HepG2 (cell line): ENCODE results near the gene FRMD4B.

Source experiments
- ATF3 ChIP-seq: sonication (generic); formaldehyde crosslinking; IDR thresholded peaks from 2 replicates; pipeline ENCODE4 v1.4.0; 2020; ENCODE audit warnings: missing genetic modification reagents
- CCDC6 ChIP-seq: sonication (generic); formaldehyde crosslinking; IDR thresholded peaks from 2 replicates; pipeline ENCODE4 v1.8.1; 2022; ENCODE audit warnings: mild to moderate bottlenecking, missing genetic modification reagents, moderate library complexity
- CTCF ChIP-seq: sonication (generic); formaldehyde crosslinking; IDR thresholded peaks from 2 replicates; pipeline ENCODE4 v1.5.0; 2020; ENCODE audit warnings: mild to moderate bottlenecking, missing genetic modification reagents, moderate library complexity
- GFI1 ChIP-seq: sonication (generic); formaldehyde crosslinking; IDR thresholded peaks from 2 replicates; pipeline ENCODE4 v1.5.0; 2020; ENCODE audit warnings: missing genetic modification reagents, mild to moderate bottlenecking, borderline replicate concordance
- MYNN ChIP-seq: sonication (generic); formaldehyde crosslinking; IDR thresholded peaks from 2 replicates; pipeline ENCODE4 v1.4.0; 2020; ENCODE audit warnings: mild to moderate bottlenecking, low read depth, missing genetic modification reagents
- RXRA ChIP-seq: sonication (generic); formaldehyde crosslinking; IDR thresholded peaks from 2 replicates; pipeline ENCODE4 v1.5.1; 2020; ENCODE audit warnings: missing genetic modification reagents
- TRIM24 ChIP-seq: sonication (generic); formaldehyde crosslinking; IDR thresholded peaks from 2 replicates; pipeline ENCODE4 v1.8.0; 2022; ENCODE audit warnings: mild to moderate bottlenecking, missing genetic modification reagents
- ZIK1 ChIP-seq: sonication (generic); formaldehyde crosslinking; IDR thresholded peaks from 2 replicates; pipeline ENCODE4 v1.5.0; 2020; ENCODE audit warnings: mild to moderate bottlenecking, low read depth, missing genetic modification reagents, borderline replicate concordance
- TF ChIP-seq, protein P1 (sequence below): sonication (generic); formaldehyde crosslinking; IDR thresholded peaks from one replicate; pipeline ENCODE4 v1.5.1; 2020; ENCODE audit warnings: mild to moderate bottlenecking, missing genetic modification reagents; ENCODE audit errors: not compliant biosample characterization
- TF ChIP-seq, protein P2 (sequence below): sonication (generic); formaldehyde crosslinking; conservative IDR thresholded peaks from 2 replicates; pipeline ENCODE4 v1.4.0; 2020; ENCODE audit warnings: mild to moderate bottlenecking, missing genetic modification reagents, moderate library complexity

DNA sequence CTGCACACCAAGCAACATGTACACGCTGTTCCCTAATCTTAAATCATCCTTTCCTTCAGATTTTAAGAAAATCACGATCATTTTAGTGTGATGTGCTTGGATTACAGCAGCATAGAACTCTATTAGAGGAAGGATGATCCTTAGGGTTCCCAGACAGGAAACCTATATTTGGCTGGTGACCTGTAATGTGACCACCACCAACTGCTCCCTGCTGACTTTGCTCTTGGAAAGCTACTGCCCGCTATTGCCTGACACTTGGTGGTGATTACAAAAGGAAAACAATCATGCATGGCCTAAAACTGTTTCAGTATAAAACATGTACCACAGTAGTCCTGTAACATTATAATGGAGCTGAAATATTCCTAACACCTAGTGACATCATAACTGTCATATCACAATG is 236.3 kb downstream of the FRMD4B start:
- no peak for TF ChIP-seq CTCF
- TF ChIP-seq, protein P1, sequence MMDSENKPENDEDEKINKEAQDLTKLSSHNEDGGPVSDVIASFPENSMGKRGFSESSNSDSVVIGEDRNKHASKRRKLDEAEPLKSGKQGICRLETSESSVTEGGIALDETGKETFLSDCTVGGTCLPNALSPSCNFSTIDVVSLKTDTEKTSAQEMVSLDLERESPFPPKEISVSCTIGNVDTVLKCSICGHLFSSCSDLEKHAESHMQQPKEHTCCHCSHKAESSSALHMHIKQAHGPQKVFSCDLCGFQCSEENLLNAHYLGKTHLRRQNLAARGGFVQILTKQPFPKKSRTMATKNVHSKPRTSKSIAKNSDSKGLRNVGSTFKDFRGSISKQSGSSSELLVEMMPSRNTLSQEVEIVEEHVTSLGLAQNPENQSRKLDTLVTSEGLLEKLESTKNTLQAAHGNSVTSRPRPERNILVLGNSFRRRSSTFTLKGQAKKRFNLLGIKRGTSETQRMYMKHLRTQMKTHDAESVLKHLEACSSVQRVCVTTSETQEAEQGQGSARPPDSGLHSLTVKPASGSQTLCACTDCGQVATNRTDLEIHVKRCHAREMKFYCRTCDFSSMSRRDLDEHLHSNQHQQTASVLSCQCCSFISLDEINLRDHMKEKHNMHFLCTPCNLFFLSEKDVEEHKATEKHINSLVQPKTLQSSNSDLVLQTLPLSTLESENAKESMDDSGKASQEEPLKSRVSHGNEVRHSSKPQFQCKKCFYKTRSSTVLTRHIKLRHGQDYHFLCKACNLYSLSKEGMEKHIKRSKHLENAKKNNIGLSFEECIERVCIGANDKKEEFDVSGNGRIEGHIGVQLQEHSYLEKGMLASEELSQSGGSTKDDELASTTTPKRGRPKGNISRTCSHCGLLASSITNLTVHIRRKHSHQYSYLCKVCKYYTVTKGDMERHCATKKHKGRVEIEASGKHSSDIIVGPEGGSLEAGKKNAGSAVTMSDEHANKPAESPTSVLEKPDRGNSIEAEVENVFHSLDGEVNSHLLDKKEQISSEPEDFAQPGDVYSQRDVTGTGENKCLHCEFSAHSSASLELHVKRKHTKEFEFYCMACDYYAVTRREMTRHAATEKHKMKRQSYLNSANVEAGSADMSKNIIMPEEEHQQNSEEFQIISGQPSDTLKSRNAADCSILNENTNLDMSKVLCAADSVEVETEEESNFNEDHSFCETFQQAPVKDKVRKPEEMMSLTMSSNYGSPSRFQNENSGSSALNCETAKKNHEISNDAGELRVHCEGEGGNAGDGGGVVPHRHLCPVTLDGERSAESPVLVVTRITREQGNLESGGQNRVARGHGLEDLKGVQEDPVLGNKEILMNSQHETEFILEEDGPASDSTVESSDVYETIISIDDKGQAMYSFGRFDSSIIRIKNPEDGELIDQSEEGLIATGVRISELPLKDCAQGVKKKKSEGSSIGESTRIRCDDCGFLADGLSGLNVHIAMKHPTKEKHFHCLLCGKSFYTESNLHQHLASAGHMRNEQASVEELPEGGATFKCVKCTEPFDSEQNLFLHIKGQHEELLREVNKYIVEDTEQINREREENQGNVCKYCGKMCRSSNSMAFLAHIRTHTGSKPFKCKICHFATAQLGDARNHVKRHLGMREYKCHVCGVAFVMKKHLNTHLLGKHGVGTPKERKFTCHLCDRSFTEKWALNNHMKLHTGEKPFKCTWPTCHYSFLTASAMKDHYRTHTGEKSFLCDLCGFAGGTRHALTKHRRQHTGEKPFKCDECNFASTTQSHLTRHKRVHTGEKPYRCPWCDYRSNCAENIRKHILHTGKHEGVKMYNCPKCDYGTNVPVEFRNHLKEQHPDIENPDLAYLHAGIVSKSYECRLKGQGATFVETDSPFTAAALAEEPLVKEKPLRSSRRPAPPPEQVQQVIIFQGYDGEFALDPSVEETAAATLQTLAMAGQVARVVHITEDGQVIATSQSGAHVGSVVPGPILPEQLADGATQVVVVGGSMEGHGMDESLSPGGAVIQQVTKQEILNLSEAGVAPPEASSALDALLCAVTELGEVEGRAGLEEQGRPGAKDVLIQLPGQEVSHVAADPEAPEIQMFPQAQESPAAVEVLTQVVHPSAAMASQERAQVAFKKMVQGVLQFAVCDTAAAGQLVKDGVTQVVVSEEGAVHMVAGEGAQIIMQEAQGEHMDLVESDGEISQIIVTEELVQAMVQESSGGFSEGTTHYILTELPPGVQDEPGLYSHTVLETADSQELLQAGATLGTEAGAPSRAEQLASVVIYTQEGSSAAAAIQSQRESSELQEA (CRISPR knock-in tag) = no peak
- TF ChIP-seq, protein P2, sequence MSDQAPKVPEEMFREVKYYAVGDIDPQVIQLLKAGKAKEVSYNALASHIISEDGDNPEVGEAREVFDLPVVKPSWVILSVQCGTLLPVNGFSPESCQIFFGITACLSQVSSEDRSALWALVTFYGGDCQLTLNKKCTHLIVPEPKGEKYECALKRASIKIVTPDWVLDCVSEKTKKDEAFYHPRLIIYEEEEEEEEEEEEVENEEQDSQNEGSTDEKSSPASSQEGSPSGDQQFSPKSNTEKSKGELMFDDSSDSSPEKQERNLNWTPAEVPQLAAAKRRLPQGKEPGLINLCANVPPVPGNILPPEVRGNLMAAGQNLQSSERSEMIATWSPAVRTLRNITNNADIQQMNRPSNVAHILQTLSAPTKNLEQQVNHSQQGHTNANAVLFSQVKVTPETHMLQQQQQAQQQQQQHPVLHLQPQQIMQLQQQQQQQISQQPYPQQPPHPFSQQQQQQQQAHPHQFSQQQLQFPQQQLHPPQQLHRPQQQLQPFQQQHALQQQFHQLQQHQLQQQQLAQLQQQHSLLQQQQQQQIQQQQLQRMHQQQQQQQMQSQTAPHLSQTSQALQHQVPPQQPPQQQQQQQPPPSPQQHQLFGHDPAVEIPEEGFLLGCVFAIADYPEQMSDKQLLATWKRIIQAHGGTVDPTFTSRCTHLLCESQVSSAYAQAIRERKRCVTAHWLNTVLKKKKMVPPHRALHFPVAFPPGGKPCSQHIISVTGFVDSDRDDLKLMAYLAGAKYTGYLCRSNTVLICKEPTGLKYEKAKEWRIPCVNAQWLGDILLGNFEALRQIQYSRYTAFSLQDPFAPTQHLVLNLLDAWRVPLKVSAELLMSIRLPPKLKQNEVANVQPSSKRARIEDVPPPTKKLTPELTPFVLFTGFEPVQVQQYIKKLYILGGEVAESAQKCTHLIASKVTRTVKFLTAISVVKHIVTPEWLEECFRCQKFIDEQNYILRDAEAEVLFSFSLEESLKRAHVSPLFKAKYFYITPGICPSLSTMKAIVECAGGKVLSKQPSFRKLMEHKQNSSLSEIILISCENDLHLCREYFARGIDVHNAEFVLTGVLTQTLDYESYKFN (CRISPR knock-in tag) = no peak
- no peak for TF ChIP-seq GFI1 (CRISPR knock-in tag)
- no peak for TF ChIP-seq RXRA (CRISPR knock-in tag)
- TF ChIP-seq MYNN (CRISPR knock-in tag) = no peak
- TF ChIP-seq TRIM24 = no peak
- no peak for TF ChIP-seq ATF3 (CRISPR knock-in tag)
- no peak for TF ChIP-seq ZIK1 (CRISPR knock-in tag)
- no peak for TF ChIP-seq CCDC6 (CRISPR knock-in tag)
